HCT116 (cell line): ENCODE data around the gene PCDH19.

Experiments
- CTCF ChIP-seq, 3 experiments: fragments of 200-600 bp in 1 of 3; sonication (generic) in 1 of 3; IDR thresholded peaks in 2 of 3; conservative IDR thresholded peaks in 1 of 3; 2 replicates each; pipeline ENCODE4 v1.5.1; 2012 to 2017; ENCODE audit warnings: low read depth in 2 of 3, low read length in 2 of 3, antibody characterized with exemption in 1 of 3, borderline replicate concordance in 1 of 3, control low read depth in 1 of 3, mild to moderate bottlenecking in 1 of 3, mixed read lengths in 1 of 3, mixed run types in 1 of 3, moderate library complexity in 1 of 3; ENCODE audit not compliant: insufficient read depth in 1 of 3
- ELF1 ChIP-seq: IDR thresholded peaks from 2 replicates; pipeline ENCODE4 v1.6.1; 2012; ENCODE audit warnings: low read depth, borderline replicate concordance
- EZH2 ChIP-seq: fragments of 200-600 bp; sonication (generic); IDR thresholded peaks from 2 replicates; pipeline ENCODE4 v1.6.1; 2017; ENCODE audit warnings: antibody characterized with exemption, mixed run types
- RAD21 ChIP-seq: IDR thresholded peaks from 2 replicates; pipeline ENCODE4 v1.6.1; 2012; ENCODE audit warnings: low read depth, mild to moderate bottlenecking
- REST ChIP-seq: IDR thresholded peaks from 2 replicates; pipeline ENCODE4 v1.6.1; 2012; ENCODE audit warnings: low read depth
- SP1 ChIP-seq: IDR thresholded peaks from 2 replicates; pipeline ENCODE4 v1.6.1; 2012; ENCODE audit warnings: low read depth
- TCF7L2 ChIP-seq: IDR thresholded peaks from 2 replicates; pipeline ENCODE4 v1.7.0; 2011; ENCODE audit warnings: borderline replicate concordance, inconsistent platforms; ENCODE audit not compliant: insufficient read depth, insufficient read length; ENCODE audit errors: extremely low read depth
- ZFX ChIP-seq: fragments of 450-650 bp; IDR thresholded peaks from 2 replicates; pipeline ENCODE4 v1.6.1; 2017

- TF ChIP-seq CTCF (IDR thresholded peaks at IDR 0.05 in 2 of 3, conservative IDR thresholded peaks at IDR 0.05 in 1 of 3; ENCODE audit: borderline replicate concordance in 1 of 3, insufficient read depth in 1 of 3, low read depth in 2 of 3, low read length in 2 of 3): no peak
- TF ChIP-seq RAD21: no peak
- no peak for TF ChIP-seq ELF1
- TF ChIP-seq EZH2: no peak
- TF ChIP-seq REST: no peak
- TF ChIP-seq TCF7L2: no peak
- TF ChIP-seq ZFX: no peak
- no peak for TF ChIP-seq SP1
Measured at GRCh38 chrX:100395781-100396180, 14.3 kb downstream of the PCDH19 start.
